GM18505 (cell line): ENCODE data around the gene TMEM200B.
A peak's percentile ranks its signal among the peaks of the same experiment; 100 is the strongest.

Experiments
- ATAC-seq: cut with Tn5 transposase; IDR thresholded peaks from one replicate; pipeline ENCODE4 v1.9.1; 2021; ENCODE audit not compliant: unreplicated experiment
- POLR2A ChIP-seq: IDR thresholded peaks from 4 replicates; pipeline ENCODE4 v1.6.1; 2011; ENCODE audit warnings: borderline replicate concordance; ENCODE audit not compliant: insufficient read depth, insufficient read length; ENCODE audit errors: extremely low read depth

Gene TMEM200B

GRCh38 chr1:29123887-29124365 is at the start of gene TMEM200B:
Gene TMEM200B, minus strand, starts transcription at chr1:29123903. Its CDS starts 2,075 bp downstream, at chr1:29121828.
- no peak for ATAC-seq
- no peak for TF ChIP-seq POLR2A

GRCh38 chr1:29172415-29172939 is 48.8 kb upstream of the TMEM200B start:
- no peak for TF ChIP-seq POLR2A
- no peak for ATAC-seq

- no peak for TF ChIP-seq POLR2A
- ATAC-seq: no peak
Measured at GRCh38 chr1:29171521-29171920, 47.8 kb upstream of the TMEM200B start.

- ATAC-seq: no peak
- no peak for TF ChIP-seq POLR2A
Measured at GRCh38 chr1:29171089-29171488, 47.4 kb upstream of the TMEM200B start.

GRCh38 chr1:29169976-29170375 is 46.3 kb upstream of the TMEM200B start:
- TF ChIP-seq POLR2A: no peak
- no peak for ATAC-seq

GRCh38 chr1:29167904-29168303 is 44.2 kb upstream of the TMEM200B start:
- no peak for ATAC-seq
- TF ChIP-seq POLR2A: no peak

- peak; percentile 23 for TF ChIP-seq POLR2A
Measured at GRCh38 chr1:29166291-29166878, 42.7 kb upstream of the TMEM200B start.

GRCh38 chr1:29164588-29164987 is 40.9 kb upstream of the TMEM200B start:
- no peak for TF ChIP-seq POLR2A
- ATAC-seq: no peak

More at GRCh38 chr1:29166291-29166878, 42.7 kb upstream of the TMEM200B start:
- no peak for ATAC-seq

- ATAC-seq: no peak
- no peak for TF ChIP-seq POLR2A
Measured at GRCh38 chr1:29162476-29163138, 38.9 kb upstream of the TMEM200B start.

GRCh38 chr1:29162025-29162424 is 38.3 kb upstream of the TMEM200B start:
- TF ChIP-seq POLR2A: no peak
- ATAC-seq: no peak

- TF ChIP-seq POLR2A: no peak
- no peak for ATAC-seq
Measured at GRCh38 chr1:29159773-29160172, 36.1 kb upstream of the TMEM200B start.

GRCh38 chr1:29157269-29157601 is 33.5 kb upstream of the TMEM200B start:
- TF ChIP-seq POLR2A: no peak
- ATAC-seq: no peak

GRCh38 chr1:29156543-29157268 is 33.0 kb upstream of the TMEM200B start:
- ATAC-seq: no peak
- TF ChIP-seq POLR2A: no peak
